HEK293 (cell line): ENCODE data around the gene DACT3.

Source experiments
- BCL6B ChIP-seq: fragments of 450-650 bp; formaldehyde crosslinking; IDR thresholded peaks from 2 replicates; pipeline ENCODE4 v1.5.1; 2017; ENCODE audit warnings: missing biosample characterization, missing genetic modification characterization
- HOXA7 ChIP-seq: sonication (generic); formaldehyde crosslinking; IDR thresholded peaks from 2 replicates; pipeline ENCODE4 v1.8.1; 2022; ENCODE audit warnings: missing genetic modification reagents, borderline replicate concordance
- INSM2 ChIP-seq: fragments of 450-650 bp; formaldehyde crosslinking; IDR thresholded peaks from 2 replicates; pipeline ENCODE4 v1.5.1; 2016; ENCODE audit warnings: missing biosample characterization, missing genetic modification characterization
- KLF7 ChIP-seq: fragments of 450-650 bp; formaldehyde crosslinking; IDR thresholded peaks from 2 replicates; pipeline ENCODE4 v1.5.1; 2016; ENCODE audit warnings: missing biosample characterization, missing genetic modification characterization, borderline replicate concordance
- PRDM4 ChIP-seq: fragments of 450-650 bp; formaldehyde crosslinking; IDR thresholded peaks from 2 replicates; pipeline ENCODE4 v1.5.1; 2017; ENCODE audit warnings: missing biosample characterization, missing genetic modification characterization
- PRDM6 ChIP-seq: fragments of 450-650 bp; formaldehyde crosslinking; IDR thresholded peaks from 2 replicates; pipeline ENCODE4 v1.5.1; 2017; ENCODE audit warnings: missing biosample characterization, missing genetic modification characterization
- REPIN1 ChIP-seq: fragments of 450-650 bp; formaldehyde crosslinking; IDR thresholded peaks from 2 replicates; pipeline ENCODE4 v1.5.1; 2017; ENCODE audit warnings: missing biosample characterization, missing genetic modification characterization, low read depth
- SP2 ChIP-seq: fragments of 450-650 bp; formaldehyde crosslinking; IDR thresholded peaks from 2 replicates; pipeline ENCODE4 v1.5.1; 2016; ENCODE audit warnings: missing biosample characterization, missing genetic modification characterization
- SP3 ChIP-seq: fragments of 450-650 bp; formaldehyde crosslinking; IDR thresholded peaks from 2 replicates; pipeline ENCODE4 v1.5.1; 2016; ENCODE audit warnings: missing biosample characterization, missing genetic modification characterization
- ZBTB10 ChIP-seq: fragments of 450-650 bp; formaldehyde crosslinking; IDR thresholded peaks from 2 replicates; pipeline ENCODE4 v1.5.1; 2016; ENCODE audit warnings: missing biosample characterization, missing genetic modification characterization
- ZEB2 ChIP-seq: fragments of 450-650 bp; formaldehyde crosslinking; IDR thresholded peaks from 2 replicates; pipeline ENCODE4 v1.5.1; 2016; ENCODE audit warnings: missing biosample characterization, missing genetic modification characterization
- ZNF133 ChIP-seq: fragments of 450-650 bp; formaldehyde crosslinking; IDR thresholded peaks from 2 replicates; pipeline ENCODE4 v1.5.1; 2016; ENCODE audit warnings: missing biosample characterization, missing genetic modification characterization
- ZNF280C ChIP-seq: fragments of 450-650 bp; formaldehyde crosslinking; IDR thresholded peaks from 2 replicates; pipeline ENCODE4 v1.5.1; 2016; ENCODE audit warnings: missing biosample characterization, missing genetic modification characterization
- ZNF302 ChIP-seq: fragments of 450-650 bp; formaldehyde crosslinking; IDR thresholded peaks from 2 replicates; pipeline ENCODE4 v1.5.1; 2016; ENCODE audit warnings: missing biosample characterization, missing genetic modification characterization, low read depth
- ZNF362 ChIP-seq: fragments of 450-650 bp; formaldehyde crosslinking; IDR thresholded peaks from 2 replicates; pipeline ENCODE4 v1.5.1; 2016; ENCODE audit warnings: missing biosample characterization, missing genetic modification characterization
- ZNF514 ChIP-seq: fragments of 450-650 bp; formaldehyde crosslinking; IDR thresholded peaks from 2 replicates; pipeline ENCODE4 v1.5.1; 2016; ENCODE audit warnings: missing biosample characterization, missing genetic modification characterization
- ZNF571 ChIP-seq: fragments of 450-650 bp; formaldehyde crosslinking; IDR thresholded peaks from 2 replicates; pipeline ENCODE4 v1.5.0; 2017; ENCODE audit warnings: missing biosample characterization, missing genetic modification characterization
- ZNF629 ChIP-seq: fragments of 450-650 bp; formaldehyde crosslinking; IDR thresholded peaks from 2 replicates; pipeline ENCODE4 v1.5.1; 2017; ENCODE audit warnings: missing biosample characterization, missing genetic modification characterization
- ZNF692 ChIP-seq: fragments of 450-650 bp; formaldehyde crosslinking; IDR thresholded peaks from 2 replicates; pipeline ENCODE4 v1.5.1; 2016; ENCODE audit warnings: missing biosample characterization, missing genetic modification characterization
- ZNF76 ChIP-seq: fragments of 450-650 bp; formaldehyde crosslinking; IDR thresholded peaks from 2 replicates; pipeline ENCODE4; 2016; ENCODE audit warnings: low read depth, missing biosample characterization, missing genetic modification characterization, borderline replicate concordance

Gene DACT3

GRCh38 chr19:46600384-46601317 is 60.3 kb downstream of the DACT3 start (continued):
- TF ChIP-seq BCL6B (tag by site-specific recombination) = no peak
- TF ChIP-seq ZNF571 = no peak
- peak; percentile 98 for TF ChIP-seq INSM2 (tag by site-specific recombination)
- no peak for TF ChIP-seq ZNF514
- peak; percentile 41; the same call in 1 of the 2 replicates for TF ChIP-seq ZBTB10 (tag by site-specific recombination)
- TF ChIP-seq PRDM6 (tag by site-specific recombination) = no peak
- peak; percentile 89 for TF ChIP-seq SP2 (tag by site-specific recombination)
- TF ChIP-seq PRDM4 = peak; percentile 80
- TF ChIP-seq KLF7 (tag by site-specific recombination) = peak; percentile 99
- TF ChIP-seq REPIN1 (tag by site-specific recombination) = 0 out of 2 replicates have a peak, but pooled peaks have one; percentile 26
- no peak for TF ChIP-seq ZNF362 (tag by site-specific recombination)
- TF ChIP-seq ZNF692 (tag by site-specific recombination) = peak; percentile 99
- TF ChIP-seq ZNF280C (tag by site-specific recombination) = no peak
- TF ChIP-seq ZNF629 = peak; percentile 88
- TF ChIP-seq ZNF302 (tag by site-specific recombination) = peak; percentile 72
- no peak for TF ChIP-seq HOXA7 (CRISPR knock-in tag)
- TF ChIP-seq SP3 (tag by site-specific recombination) = peak; percentile 98
- no peak for TF ChIP-seq ZNF133
- TF ChIP-seq ZNF76 = peak; percentile 90
- TF ChIP-seq ZEB2 (tag by site-specific recombination) = peak; percentile 91
